ENCODE measurements around the gene MGAT4A.

The MGAT4A gene

GRCh38 chr2:98649992-98650375 lies 80.9 kb downstream of the MGAT4A start:
- no peak for DNase-seq

GRCh38 chr2:98649135-98649991 lies 81.6 kb downstream of the MGAT4A start:
- peak; percentile 72 to 81 for DNase-seq

- DNase-seq: no peak
Measured at GRCh38 chr2:98648451-98648850, 82.5 kb downstream of the MGAT4A start.

GRCh38 chr2:98647636-98648035 lies 83.3 kb downstream of the MGAT4A start:
- DNase-seq: no peak

- DNase-seq: no peak
Measured at GRCh38 chr2:98643496-98644100, 87.3 kb downstream of the MGAT4A start.

GRCh38 chr2:98637401-98638147 lies 93.4 kb downstream of the MGAT4A start:
- DNase-seq: no peak

- no peak for DNase-seq
Measured at GRCh38 chr2:98634406-98635092, 96.4 kb downstream of the MGAT4A start.

GRCh38 chr2:98632351-98632750 lies 98.6 kb downstream of the MGAT4A start:
- no peak for DNase-seq

GRCh38 chr2:98623657-98624056 lies 107.3 kb downstream of the MGAT4A start:
- DNase-seq: no peak

- no peak for DNase-seq
Measured at GRCh38 chr2:98617149-98617548, 113.8 kb downstream of the MGAT4A start.

- DNase-seq: no peak
Measured at GRCh38 chr2:98615481-98615880, 115.5 kb downstream of the MGAT4A start.

- no peak for DNase-seq
Measured at GRCh38 chr2:98614024-98614739, 116.8 kb downstream of the MGAT4A start.

GRCh38 chr2:98608962-98609604 lies 121.8 kb downstream of the MGAT4A start:
- no peak for DNase-seq

- DNase-seq: peak; percentile 79 to 81
Measured at GRCh38 chr2:98608116-98608961, 122.6 kb downstream of the MGAT4A start, which contains the start of the genes COA5 and UNC50. Gene COA5 (minus strand): TSS chr2:98608512. CDS start chr2:98608405, 107 bp downstream. Gene UNC50 (plus strand): TSS chr2:98608589. CDS start chr2:98609760, 1,171 bp downstream.

GRCh38 chr2:98607741-98608115 lies 123.2 kb downstream of the MGAT4A start:
- DNase-seq: no peak

- no peak for DNase-seq
Measured at GRCh38 chr2:98607104-98607503, 123.8 kb downstream of the MGAT4A start.

- no peak for DNase-seq
Measured at GRCh38 chr2:98606431-98606830, 124.5 kb downstream of the MGAT4A start.

- no peak for DNase-seq
Measured at GRCh38 chr2:98605076-98605475, 125.9 kb downstream of the MGAT4A start.

GRCh38 chr2:98604547-98604946 lies 126.4 kb downstream of the MGAT4A start:
- DNase-seq: no peak

- no peak for DNase-seq
Measured at GRCh38 chr2:98601532-98602132, 129.3 kb downstream of the MGAT4A start.

All from hippocampal formation (tissue), 2 donors.